Endothelial cell of umbilical vein (primary cell): ENCODE measurements around the gene FAM135A. TPM values are rescaled to one million over a fixed set of nuclear protein-coding genes. Genes with fewer than 3 reads are reported as not detected.
"Not testable (repeated sequence)": the region's sequence is repeated elsewhere in the genome, so short reads cannot be mapped to it uniquely, and the experiment has no call there.

Source experiments
- BruUV-seq: library from RNA; stranded (reverse); fragments of 400-500 nt; replicated peaks from 2 replicates; lab custom pipeline; 2021; lab: Mats Ljungman, UMichigan
- CTCF ChIA-PET: fragments of 300-600, 350-600 bp; sonication (Branson Sonifier 250); formaldehyde crosslinking; loops from one replicate; lab custom pipeline; 2021; ENCODE audit warnings: antibody characterized with exemption, inconsistent platforms; lab: Charles Lee
- POLR2A ChIA-PET: fragments of 300-600, 350-600 bp; sonication (Branson Sonifier 250); formaldehyde crosslinking; loops from one replicate; lab custom pipeline; 2021; ENCODE audit warnings: antibody characterized with exemption, inconsistent platforms; lab: Charles Lee
- DNase-seq: peaks from one replicate; pipeline ENCODE4 v3.0.0-alpha.2; 2011; ENCODE audit warnings: low read depth, low spot score
- FAIRE-seq: peaks from 2 replicates; lab custom pipeline; 2011; peaks lifted over from hg19 to GRCh38; lab: Jason Lieb, UNC
- H2AFZ ChIP-seq: 2 replicates; pipeline ENCODE4 v1.6.0; 2012; ENCODE audit warnings: low read depth, low read length, control low read depth, inconsistent platforms
- H3K27ac ChIP-seq: 2 replicates; pipeline ENCODE4 v1.5.1; 2011; ENCODE audit warnings: low read depth, mild to moderate bottlenecking, control low read depth, low read length, moderate library complexity; ENCODE audit not compliant: insufficient read depth
- H3K27me3 ChIP-seq, 2 experiments: 2 replicates each; pipeline versions ENCODE4 v1.6.0 to v1.6.1; 2011; ENCODE audit warnings: low read length in 2 of 2, mixed read lengths in 1 of 2; ENCODE audit not compliant: control insufficient read depth in 2 of 2, insufficient read depth in 2 of 2
- H3K36me3 ChIP-seq, 2 experiments: 2 replicates in 1 of 2; 3 replicates in 1 of 2; pipeline ENCODE4 v1.5.1; 2011; ENCODE audit warnings: low read length in 2 of 2, mild to moderate bottlenecking in 1 of 2, moderate library complexity in 1 of 2; ENCODE audit not compliant: control insufficient read depth in 2 of 2, insufficient read depth in 2 of 2; ENCODE audit errors: extremely low read depth in 1 of 2
- H3K4me1 ChIP-seq: 3 replicates; pipeline ENCODE4 v1.5.1; 2011; ENCODE audit warnings: mild to moderate bottlenecking, low read length; ENCODE audit not compliant: control insufficient read depth, insufficient read depth; ENCODE audit errors: extremely low read depth
- H3K4me2 ChIP-seq: 2 replicates; pipeline ENCODE4 v1.6.1; 2011; ENCODE audit warnings: low read length, control low read depth, mixed read lengths; ENCODE audit not compliant: insufficient read depth
- H3K4me3 ChIP-seq, 3 experiments: fragments of 200-600 bp in 1 of 3; sonication (generic), shearing (Covaris generic) in 1 of 3; replicated peaks in 1 of 3; 2 replicates each; pipeline ENCODE4 v1.5.1; 2011 to 2016; ENCODE audit warnings: control low read depth in 3 of 3, low read length in 3 of 3, mild to moderate bottlenecking in 2 of 3, inconsistent platforms in 1 of 3, low read depth in 1 of 3, moderate library complexity in 1 of 3; ENCODE audit not compliant: insufficient read depth in 1 of 3
- H3K79me2 ChIP-seq: 2 replicates; pipeline ENCODE4 v1.6.0; 2012; ENCODE audit warnings: low read length, inconsistent platforms; ENCODE audit not compliant: control insufficient read depth, insufficient read depth
- H3K9ac ChIP-seq: replicated peaks from 2 replicates; pipeline ENCODE3; 2011; ENCODE audit warnings: low read length, control low read depth; ENCODE audit not compliant: insufficient read depth; ENCODE audit errors: extremely low read depth
- H3K9me1 ChIP-seq: replicated peaks from 3 replicates; pipeline ENCODE4 v1.6.0; 2011; ENCODE audit warnings: mild to moderate bottlenecking, low read length; ENCODE audit not compliant: control insufficient read depth, insufficient read depth; ENCODE audit errors: extremely low read depth
- H3K9me3 ChIP-seq: replicated peaks from 2 replicates; pipeline ENCODE4 v1.5.1; 2012; ENCODE audit warnings: low read length, inconsistent platforms; ENCODE audit not compliant: control insufficient read depth, insufficient read depth
- H4K20me1 ChIP-seq: replicated peaks from 2 replicates; pipeline ENCODE3; 2011; ENCODE audit warnings: mild to moderate bottlenecking, low read length; ENCODE audit not compliant: control insufficient read depth, insufficient read depth; ENCODE audit errors: extremely low read depth
- CTCF ChIP-seq, 2 donors: IDR thresholded peaks; 1 replicate in 1 of 2; 2 replicates in 1 of 2; pipeline ENCODE4 v1.5.1; 2011; ENCODE audit warnings: low read length in 2 of 2, mild to moderate bottlenecking in 2 of 2, moderate library complexity in 2 of 2, control low read depth in 1 of 2, inconsistent platforms in 1 of 2, low read depth in 1 of 2; ENCODE audit not compliant: insufficient read depth in 1 of 2; ENCODE audit errors: extremely low read depth in 1 of 2
- EZH2 ChIP-seq: IDR thresholded peaks from 2 replicates; pipeline ENCODE4 v1.6.1; 2012; ENCODE audit warnings: borderline replicate concordance, low read depth, mild to moderate bottlenecking, moderate library complexity, low read length, inconsistent platforms; ENCODE audit not compliant: severe bottlenecking
- FOS ChIP-seq: IDR thresholded peaks from 2 replicates; pipeline ENCODE4 v1.6.1; 2011; ENCODE audit warnings: mild to moderate bottlenecking, low read length, moderate library complexity, borderline replicate concordance; ENCODE audit not compliant: insufficient read depth
- GATA2 ChIP-seq: IDR thresholded peaks from 2 replicates; pipeline ENCODE4 v1.7.0; 2011; ENCODE audit warnings: low read depth, mild to moderate bottlenecking, moderate library complexity, mixed read lengths, low read length; ENCODE audit not compliant: insufficient read length, insufficient read depth
- JUN ChIP-seq: IDR thresholded peaks from 2 replicates; pipeline ENCODE4 v1.6.1; 2011; ENCODE audit warnings: borderline replicate concordance, low read depth; ENCODE audit not compliant: insufficient read length, insufficient read depth
- MYC ChIP-seq: IDR thresholded peaks from one replicate; pipeline ENCODE4 v1.6.1; 2011; ENCODE audit warnings: mild to moderate bottlenecking, low read depth, low read length
- POLR2A ChIP-seq: IDR thresholded peaks from 2 replicates; pipeline ENCODE4 v1.6.1; 2012; ENCODE audit warnings: low read depth, mild to moderate bottlenecking, control low read depth, low read length
- POLR2AphosphoS5 ChIP-seq: IDR thresholded peaks from 2 replicates; pipeline ENCODE4 v1.6.1; 2012; ENCODE audit warnings: low read depth, mild to moderate bottlenecking, control low read depth, low read length, moderate library complexity; ENCODE audit not compliant: insufficient read depth
- dilution Hi-C: fragments of 300-500 bp; cut with MboI; formaldehyde crosslinking; loops from one replicate; pipeline ENCODE4 v1.15.0; 2019; ENCODE audit warnings: low sequenced_read_pairs; ENCODE audit not compliant: extremely low pct_ligation_motif_present
- intact Hi-C: fragments of 100-400 bp; cut with micrococcal nuclease; formaldehyde crosslinking; loops from one replicate; pipeline ENCODE4 v1.10.0; 2022
- polyA plus RNA-seq, 4 experiments: library from polyadenylated mRNA; depleted of rRNA in 3 of 4; stranded (reverse) in 3 of 4; unstranded in 1 of 4; fragments of >200 nt; gene quantifications; 2 replicates each; pipeline versions ENCODE4 v1.2.1 to v1.2.3, GENCODE V29; 2011 to 2012; ENCODE audit warnings: missing spikeins in 1 of 4
- total RNA-seq: library from RNA; stranded (reverse); gene quantifications from 2 replicates; pipeline ENCODE4 v1.2.3, GENCODE V29; 2021
- TF ChIP-seq, protein P1 (sequence below): IDR thresholded peaks from 2 replicates; pipeline ENCODE4 v1.6.1; 2011; ENCODE audit not compliant: insufficient read depth, insufficient read length

FAM135A gene
- total and polyA plus RNA-seq, 2 donors (not counting 3 experiments of a cell fraction or from before 2014, with no cell fraction given) = 3.7 to 9.6 TPM

DNA sequence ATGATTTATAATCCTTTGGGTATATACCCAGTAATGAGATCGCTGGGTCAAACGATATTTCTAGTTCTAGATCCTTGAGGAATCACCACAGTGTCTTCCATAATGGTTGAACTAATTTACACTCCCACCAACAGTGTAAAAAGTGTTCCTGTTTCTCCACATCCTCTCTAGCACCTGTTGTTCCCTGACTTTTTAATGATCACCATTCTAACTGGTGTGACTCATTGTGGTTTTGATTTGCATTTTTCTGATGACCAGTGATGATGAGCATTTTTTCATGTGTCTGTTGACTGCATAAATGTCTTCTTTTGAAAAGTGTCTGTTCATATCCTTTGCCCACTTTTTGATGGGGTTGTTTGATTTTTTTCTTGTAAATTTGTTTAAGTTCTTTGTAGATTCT lies 40.6 kb downstream of the FAM135A start:
- H3K4me3 ChIP-seq, H4K20me1 ChIP-seq, H3K9me1 ChIP-seq, POLR2A ChIA-PET, H3K27me3 ChIP-seq, H3K9me3 ChIP-seq, CTCF ChIA-PET, H3K4me1 ChIP-seq, H2AFZ ChIP-seq, H3K9ac ChIP-seq, intact Hi-C loops, H3K36me3 ChIP-seq, BruUV-seq, dilution Hi-C loops, H3K79me2 ChIP-seq, H3K4me2 ChIP-seq, FAIRE-seq, H3K27ac ChIP-seq, DNase-seq: not testable (repeated sequence)

DNA sequence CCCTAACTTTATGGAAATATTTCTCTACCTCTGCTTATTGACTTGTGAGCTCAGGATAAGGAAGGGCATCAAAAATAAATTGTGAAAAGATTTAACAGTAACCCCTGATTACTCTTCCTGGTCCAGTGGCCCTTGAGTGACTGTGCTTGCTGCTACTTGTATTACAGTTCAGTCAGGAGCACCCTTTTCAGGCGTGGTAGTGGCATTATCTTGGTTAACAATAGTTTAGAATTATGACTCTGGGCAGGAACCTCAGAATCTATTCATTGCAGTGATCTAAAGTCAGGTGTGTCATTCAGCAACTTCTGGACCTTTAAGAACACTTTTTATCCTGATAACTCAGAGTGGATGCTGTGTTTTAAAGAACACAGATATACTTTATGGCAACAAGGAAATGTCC lies 43.4 kb downstream of the FAM135A start:
- Histone ChIP-seq H3K4me3 (no peak overlapping the region), H2AFZ (no peak overlapping the region), H3K27me3 (no peaks in the 10 kb centered on the region), H4K20me1 (no peaks in the 10 kb centered on the region), H3K4me1 (no peaks in the 10 kb centered on the region), H3K9me1 (no peaks in the 10 kb centered on the region), H3K79me2 (no peaks in the 10 kb centered on the region), H3K4me2 (no peak overlapping the region), H3K27ac (no peak overlapping the region), H3K9ac (no peak overlapping the region), H3K9me3 (no peaks in the 10 kb centered on the region), H3K36me3 (no peaks in the 10 kb centered on the region)
- TF ChIP-seq CTCF (IDR thresholded peaks at IDR 0.05; ENCODE audit: extremely low read depth in 1 of 2, insufficient read depth in 1 of 2, low read depth in 1 of 2, low read length in 2 of 2) (no peak), JUN (no peak), EZH2 (no peak), POLR2A (no peak), POLR2AphosphoS5 (no peak), FOS (no peak), MYC (no peak), GATA2 (no peak)
- TF ChIP-seq, protein P1, sequence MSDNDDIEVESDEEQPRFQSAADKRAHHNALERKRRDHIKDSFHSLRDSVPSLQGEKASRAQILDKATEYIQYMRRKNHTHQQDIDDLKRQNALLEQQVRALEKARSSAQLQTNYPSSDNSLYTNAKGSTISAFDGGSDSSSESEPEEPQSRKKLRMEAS = no peak
- CTCF ChIA-PET = interaction anchor here (1.0 kb wide), 1 partner anchor 21 kb away, joined by 3 read pairs; no protein-coding TSS in a partner anchor
- POLR2A ChIA-PET = no interaction called here
- dilution Hi-C loops (no loop called here), intact Hi-C loops (no loop called here)
- FAIRE-seq (no peak), DNase-seq (no peak)
- BruUV-seq = no TSS peak
